ENCODE results near the gene KLRG1. TPM values are rescaled to one million over a fixed set of nuclear protein-coding genes. Genes with fewer than 3 reads are reported as not detected.

The KLRG1 gene
- polyA plus RNA-seq, 2 of the 4 experiments (the other 2 are of a cell fraction), result 5.1 to 9.4 TPM

DNA sequence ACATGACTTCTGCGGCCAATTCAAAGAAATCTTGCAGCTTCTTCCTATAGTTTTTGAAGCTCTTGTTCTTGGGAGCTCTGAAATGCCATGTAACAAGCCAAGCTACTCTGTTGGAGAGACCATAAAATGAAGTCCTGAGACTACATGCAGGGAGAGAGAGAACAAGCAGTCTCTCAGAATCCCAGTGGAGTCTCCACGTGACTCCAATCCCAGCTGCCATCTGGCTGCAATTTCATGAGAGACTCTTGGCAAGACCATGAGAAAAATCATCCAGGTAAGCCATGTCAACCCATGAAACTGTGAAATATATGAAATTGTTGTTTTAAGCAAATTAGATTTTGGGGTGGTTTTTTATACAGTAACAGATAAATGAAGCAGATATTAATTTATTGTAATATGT is 54.4 kb downstream of the KLRG1 start:
- CTCF ChIA-PET, result interaction anchor here (0.9 kb wide), 1 partner anchor 95 kb away, joined by 3 read pairs; the partner anchor contains the start of gene M6PR
- Histone ChIP-seq H3K4me1 (no peaks in the 10 kb centered on the region), H3K27ac (no peak overlapping the region), H3K4me2 (no peak overlapping the region), H3K4me3 (no peak overlapping the region), H3K9me3 (no peaks in the 10 kb centered on the region)
- POLR2A ChIA-PET, result no interaction called here
- no peak for ATAC-seq
- no peak for FAIRE-seq
- no peak for DNase-seq (ENCODE audit: low read depth in 1 of 2, low spot score in 1 of 2)
- TF ChIP-seq CBX8 (IDR thresholded peaks at IDR 0.05) (no peak), TP53 (CRISPR knock-in tag; IDR thresholded peaks at IDR 0.05) (no peak), FOSB (CRISPR knock-in tag; IDR thresholded peaks at IDR 0.05) (no peak), RNF2 (IDR thresholded peaks at IDR 0.05; ENCODE audit: borderline replicate concordance, low read depth) (no peak), POLR2A (IDR thresholded peaks at IDR 0.05; ENCODE audit: low read length) (no peak), NPAS2 (CRISPR knock-in tag; IDR thresholded peaks at IDR 0.05; ENCODE audit: borderline replicate concordance) (no peak), CHD4 (IDR thresholded peaks at IDR 0.05; ENCODE audit: borderline replicate concordance) (no peak), MAFK (IDR thresholded peaks at IDR 0.05; ENCODE audit: partially characterized antibody) (no peak), RARB (CRISPR knock-in tag; IDR thresholded peaks at IDR 0.05) (no peak), RFX5 (IDR thresholded peaks at IDR 0.05) (no peak), RCOR1 (IDR thresholded peaks at IDR 0.05; ENCODE audit: low read depth, low read length) (no peak), SREBF2 (IDR thresholded peaks at IDR 0.05) (no peak)
- TF ChIP-seq, protein P1, sequence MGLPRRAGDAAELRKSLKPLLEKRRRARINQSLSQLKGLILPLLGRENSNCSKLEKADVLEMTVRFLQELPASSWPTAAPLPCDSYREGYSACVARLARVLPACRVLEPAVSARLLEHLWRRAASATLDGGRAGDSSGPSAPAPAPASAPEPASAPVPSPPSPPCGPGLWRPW (IDR thresholded peaks at IDR 0.05), result no peak
- TF ChIP-seq, protein P2, sequence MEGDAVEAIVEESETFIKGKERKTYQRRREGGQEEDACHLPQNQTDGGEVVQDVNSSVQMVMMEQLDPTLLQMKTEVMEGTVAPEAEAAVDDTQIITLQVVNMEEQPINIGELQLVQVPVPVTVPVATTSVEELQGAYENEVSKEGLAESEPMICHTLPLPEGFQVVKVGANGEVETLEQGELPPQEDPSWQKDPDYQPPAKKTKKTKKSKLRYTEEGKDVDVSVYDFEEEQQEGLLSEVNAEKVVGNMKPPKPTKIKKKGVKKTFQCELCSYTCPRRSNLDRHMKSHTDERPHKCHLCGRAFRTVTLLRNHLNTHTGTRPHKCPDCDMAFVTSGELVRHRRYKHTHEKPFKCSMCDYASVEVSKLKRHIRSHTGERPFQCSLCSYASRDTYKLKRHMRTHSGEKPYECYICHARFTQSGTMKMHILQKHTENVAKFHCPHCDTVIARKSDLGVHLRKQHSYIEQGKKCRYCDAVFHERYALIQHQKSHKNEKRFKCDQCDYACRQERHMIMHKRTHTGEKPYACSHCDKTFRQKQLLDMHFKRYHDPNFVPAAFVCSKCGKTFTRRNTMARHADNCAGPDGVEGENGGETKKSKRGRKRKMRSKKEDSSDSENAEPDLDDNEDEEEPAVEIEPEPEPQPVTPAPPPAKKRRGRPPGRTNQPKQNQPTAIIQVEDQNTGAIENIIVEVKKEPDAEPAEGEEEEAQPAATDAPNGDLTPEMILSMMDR (IDR thresholded peaks at IDR 0.05), result no peak
- TF ChIP-seq, protein P3, sequence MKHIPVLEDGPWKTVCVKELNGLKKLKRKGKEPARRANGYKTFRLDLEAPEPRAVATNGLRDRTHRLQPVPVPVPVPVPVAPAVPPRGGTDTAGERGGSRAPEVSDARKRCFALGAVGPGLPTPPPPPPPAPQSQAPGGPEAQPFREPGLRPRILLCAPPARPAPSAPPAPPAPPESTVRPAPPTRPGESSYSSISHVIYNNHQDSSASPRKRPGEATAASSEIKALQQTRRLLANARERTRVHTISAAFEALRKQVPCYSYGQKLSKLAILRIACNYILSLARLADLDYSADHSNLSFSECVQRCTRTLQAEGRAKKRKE (CRISPR knock-in tag; IDR thresholded peaks at IDR 0.05; ENCODE audit: low read depth), result no peak
- 13% methylated on average over 2 of the region's 2 CpGs for WGBS (ENCODE audit: missing lambda C conversion rate)

DNA sequence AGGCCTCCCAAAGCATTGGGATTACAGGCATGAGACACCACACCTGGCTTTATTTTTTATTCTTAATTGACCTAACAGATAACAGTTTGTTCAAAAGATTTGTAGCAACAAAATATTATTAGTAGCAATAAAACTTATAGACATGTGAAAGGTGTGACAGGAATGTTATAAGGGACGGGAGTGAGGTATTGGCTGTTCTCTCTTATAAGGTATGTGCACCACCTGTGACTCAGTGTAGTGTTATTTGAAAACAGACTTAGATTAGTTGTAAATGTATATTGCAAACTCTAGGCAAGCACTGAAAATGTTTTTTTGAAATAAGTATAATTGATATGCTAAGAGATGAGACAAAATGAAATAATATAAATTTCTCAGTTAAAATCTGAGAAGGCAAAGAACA is 57.8 kb downstream of the KLRG1 start:
- TF ChIP-seq, protein P4, sequence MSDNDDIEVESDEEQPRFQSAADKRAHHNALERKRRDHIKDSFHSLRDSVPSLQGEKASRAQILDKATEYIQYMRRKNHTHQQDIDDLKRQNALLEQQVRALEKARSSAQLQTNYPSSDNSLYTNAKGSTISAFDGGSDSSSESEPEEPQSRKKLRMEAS (IDR thresholded peaks at IDR 0.05), result no peak
- TF ChIP-seq FOSB (CRISPR knock-in tag; IDR thresholded peaks at IDR 0.05), result no peak
- TF ChIP-seq ZFP36 (IDR thresholded peaks at IDR 0.05; ENCODE audit: borderline replicate concordance, partially characterized antibody), result no peak
- TF ChIP-seq RFX5 (IDR thresholded peaks at IDR 0.05), result no peak
- no peak for TF ChIP-seq EHMT2 (IDR thresholded peaks at IDR 0.05; ENCODE audit: low read depth)
- TF ChIP-seq CHD2 (IDR thresholded peaks at IDR 0.05; ENCODE audit: low read length, partially characterized antibody), result no peak
- no peak for TF ChIP-seq RAD21 (conservative IDR thresholded peaks at IDR 0.05 in 1 of 2, IDR thresholded peaks at IDR 0.05 in 1 of 2)
- TF ChIP-seq EHF (CRISPR knock-in tag; IDR thresholded peaks at IDR 0.05), result no peak
- TF ChIP-seq JUNB (IDR thresholded peaks at IDR 0.05), result no peak
- no peak for TF ChIP-seq ZSCAN20 (CRISPR knock-in tag; IDR thresholded peaks at IDR 0.05)
- TF ChIP-seq RARB (CRISPR knock-in tag; IDR thresholded peaks at IDR 0.05), result no peak
- TF ChIP-seq NFE2L2 (conservative IDR thresholded peaks at IDR 0.05; ENCODE audit: low read length), result no peak
- no peak for TF ChIP-seq FOSL2 (IDR thresholded peaks at IDR 0.05)
- TF ChIP-seq FOSL2 (CRISPR knock-in tag; IDR thresholded peaks at IDR 0.05), result no peak
- no peak for TF ChIP-seq HOXB13 (CRISPR knock-in tag; IDR thresholded peaks at IDR 0.05; ENCODE audit: low read depth)
- ChIA-PET CTCF (interaction anchor here (1.0 to 4.8 kb wide), 4 partner anchors 19 to 503 kb away, joined by 3 to 20 read pairs (median 5); no protein-coding TSS in a partner anchor), POLR2A (no interaction called here)
- H3K4me3 ChIP-seq, result no peak overlapping the region
- ATAC-seq, result no peak
- 26% methylated on average over 1 of the region's 1 CpG for WGBS (ENCODE audit: missing lambda C conversion rate)
- no peak for DNase-seq (ENCODE audit: low read depth in 1 of 2, low spot score in 1 of 2)
- no peak for FAIRE-seq
- no peaks in the 10 kb centered on the region for H3K4me1 ChIP-seq
- H3K9me3 ChIP-seq, result no peaks in the 10 kb centered on the region
- H3K4me2 ChIP-seq, result no peak overlapping the region
- no peak overlapping the region for H3K27ac ChIP-seq
